ENCODE data around the gene RNFT2.

Gene RNFT2

DNA sequence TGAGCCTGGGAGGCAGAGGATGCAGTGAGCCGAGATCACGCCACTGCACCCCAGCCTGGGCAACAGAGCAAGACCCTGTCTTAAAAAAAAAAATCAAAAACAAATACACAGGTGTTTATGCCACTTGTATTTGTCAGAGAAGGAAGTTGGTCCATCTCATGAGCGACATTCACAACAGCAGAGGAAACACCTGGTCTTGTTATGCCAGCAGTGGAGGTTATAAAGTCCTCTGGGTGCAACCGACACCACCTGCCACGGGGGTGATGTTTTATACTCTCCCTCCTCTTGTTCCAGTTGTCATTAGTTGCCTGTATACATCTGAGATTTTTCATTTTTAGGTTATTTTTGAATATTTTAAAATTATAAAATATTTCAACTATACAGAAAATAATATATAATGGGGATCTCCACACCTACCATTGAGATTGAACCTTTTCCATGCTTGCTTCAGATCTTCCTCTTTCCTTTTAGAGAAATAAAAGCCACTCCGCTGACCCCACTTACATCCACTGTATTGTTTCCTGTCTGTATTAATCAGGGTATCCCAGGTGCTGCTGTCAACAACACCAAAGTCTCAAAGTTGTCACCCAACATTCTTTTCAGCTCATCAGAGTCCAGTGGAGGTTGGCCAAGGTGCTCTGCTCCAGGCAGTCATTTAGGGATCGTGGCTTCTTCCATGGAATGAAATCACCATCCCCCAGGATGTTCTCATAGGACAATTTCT, 65.1 kb downstream of the RNFT2 start:
- H3K4me3 ChIP-seq (ENCODE audit: low read length) = no peak overlapping the region
- TF ChIP-seq, protein P1, sequence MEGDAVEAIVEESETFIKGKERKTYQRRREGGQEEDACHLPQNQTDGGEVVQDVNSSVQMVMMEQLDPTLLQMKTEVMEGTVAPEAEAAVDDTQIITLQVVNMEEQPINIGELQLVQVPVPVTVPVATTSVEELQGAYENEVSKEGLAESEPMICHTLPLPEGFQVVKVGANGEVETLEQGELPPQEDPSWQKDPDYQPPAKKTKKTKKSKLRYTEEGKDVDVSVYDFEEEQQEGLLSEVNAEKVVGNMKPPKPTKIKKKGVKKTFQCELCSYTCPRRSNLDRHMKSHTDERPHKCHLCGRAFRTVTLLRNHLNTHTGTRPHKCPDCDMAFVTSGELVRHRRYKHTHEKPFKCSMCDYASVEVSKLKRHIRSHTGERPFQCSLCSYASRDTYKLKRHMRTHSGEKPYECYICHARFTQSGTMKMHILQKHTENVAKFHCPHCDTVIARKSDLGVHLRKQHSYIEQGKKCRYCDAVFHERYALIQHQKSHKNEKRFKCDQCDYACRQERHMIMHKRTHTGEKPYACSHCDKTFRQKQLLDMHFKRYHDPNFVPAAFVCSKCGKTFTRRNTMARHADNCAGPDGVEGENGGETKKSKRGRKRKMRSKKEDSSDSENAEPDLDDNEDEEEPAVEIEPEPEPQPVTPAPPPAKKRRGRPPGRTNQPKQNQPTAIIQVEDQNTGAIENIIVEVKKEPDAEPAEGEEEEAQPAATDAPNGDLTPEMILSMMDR (conservative IDR thresholded peaks at IDR 0.05; ENCODE audit: low read depth, low read length) = no peak
- no peak for DNase-seq (ENCODE audit: low read depth)

DNA sequence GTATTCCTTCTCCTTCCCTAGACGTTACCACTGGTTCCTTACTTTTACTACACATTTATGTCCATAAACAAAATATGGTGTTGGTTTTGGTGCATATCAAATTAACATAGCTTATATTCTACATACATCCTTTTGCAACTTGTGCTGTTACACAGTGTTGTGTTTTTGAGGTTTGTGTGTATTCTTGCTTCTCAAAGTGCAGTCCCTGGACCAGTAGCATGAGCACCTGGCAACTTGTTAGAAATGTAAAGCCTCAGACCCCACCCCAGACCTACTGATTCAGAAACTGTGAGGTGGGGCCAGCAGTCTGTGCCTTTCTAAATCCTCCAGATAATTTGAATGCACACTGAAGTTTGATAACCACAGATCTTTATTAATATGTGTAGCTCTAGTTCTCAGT, 65.9 kb downstream of the RNFT2 start:
- TF ChIP-seq, protein P1 (conservative IDR thresholded peaks at IDR 0.05; ENCODE audit: low read depth, low read length) = no peak
- H3K4me3 ChIP-seq (ENCODE audit: low read length) = no peak overlapping the region
- DNase-seq (ENCODE audit: low read depth) = no peak

DNA sequence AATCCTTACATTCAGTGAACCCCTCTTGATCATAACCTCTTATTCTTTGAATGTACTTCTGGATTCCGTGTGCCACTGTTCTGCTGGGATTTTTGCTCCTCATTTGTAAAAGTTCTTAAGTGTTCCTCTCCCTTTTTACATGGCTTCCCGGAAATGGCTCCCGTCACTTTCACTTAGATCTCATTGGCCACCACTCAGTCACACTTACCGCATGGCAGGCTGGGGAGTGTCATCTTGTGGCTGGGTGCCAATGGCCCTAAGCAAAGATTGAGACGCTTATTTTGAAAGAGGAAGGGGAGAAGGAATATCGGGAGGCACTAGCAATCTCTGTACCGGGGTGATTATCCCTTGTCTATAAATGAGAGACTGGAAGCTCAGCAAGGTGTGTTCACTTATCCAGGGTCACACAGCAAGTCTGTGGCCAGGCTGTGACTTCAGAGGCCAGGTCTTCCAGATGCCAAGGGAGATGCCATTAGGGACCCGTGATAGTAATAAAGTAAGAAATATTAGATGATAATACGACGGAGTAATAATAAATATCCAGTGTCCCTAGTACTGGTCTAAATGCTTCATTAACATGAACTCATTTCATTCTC, 68.8 kb downstream of the RNFT2 start:
- no peak overlapping the region for H3K4me3 ChIP-seq (ENCODE audit: low read length)
- DNase-seq (ENCODE audit: low read depth) = no peak
- TF ChIP-seq, protein P1 (conservative IDR thresholded peaks at IDR 0.05; ENCODE audit: low read depth, low read length) = no peak

DNA sequence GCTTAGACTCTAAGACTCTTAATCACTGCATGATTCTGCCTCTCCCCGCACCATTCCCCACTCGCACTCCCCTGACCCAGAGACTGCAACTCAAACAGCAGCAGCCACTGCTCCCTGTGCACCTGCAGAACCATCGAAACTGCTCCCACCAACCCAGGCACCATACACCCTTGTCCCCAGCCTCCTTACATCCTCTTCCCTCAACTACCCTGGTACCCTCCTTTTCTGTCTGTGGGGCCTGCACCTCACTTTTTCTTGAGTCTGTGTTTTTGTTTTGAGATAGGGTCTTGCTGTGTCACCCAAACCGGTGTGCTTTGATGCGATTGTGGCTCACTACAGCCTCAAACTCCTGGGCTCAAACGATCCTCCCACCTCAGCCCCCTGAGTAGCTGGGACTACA, 69.4 kb downstream of the RNFT2 start:
- no peak overlapping the region for H3K4me3 ChIP-seq (ENCODE audit: low read length)
- no peak for DNase-seq (ENCODE audit: low read depth)
- TF ChIP-seq, protein P1 (conservative IDR thresholded peaks at IDR 0.05; ENCODE audit: low read depth, low read length) = no peak

DNA sequence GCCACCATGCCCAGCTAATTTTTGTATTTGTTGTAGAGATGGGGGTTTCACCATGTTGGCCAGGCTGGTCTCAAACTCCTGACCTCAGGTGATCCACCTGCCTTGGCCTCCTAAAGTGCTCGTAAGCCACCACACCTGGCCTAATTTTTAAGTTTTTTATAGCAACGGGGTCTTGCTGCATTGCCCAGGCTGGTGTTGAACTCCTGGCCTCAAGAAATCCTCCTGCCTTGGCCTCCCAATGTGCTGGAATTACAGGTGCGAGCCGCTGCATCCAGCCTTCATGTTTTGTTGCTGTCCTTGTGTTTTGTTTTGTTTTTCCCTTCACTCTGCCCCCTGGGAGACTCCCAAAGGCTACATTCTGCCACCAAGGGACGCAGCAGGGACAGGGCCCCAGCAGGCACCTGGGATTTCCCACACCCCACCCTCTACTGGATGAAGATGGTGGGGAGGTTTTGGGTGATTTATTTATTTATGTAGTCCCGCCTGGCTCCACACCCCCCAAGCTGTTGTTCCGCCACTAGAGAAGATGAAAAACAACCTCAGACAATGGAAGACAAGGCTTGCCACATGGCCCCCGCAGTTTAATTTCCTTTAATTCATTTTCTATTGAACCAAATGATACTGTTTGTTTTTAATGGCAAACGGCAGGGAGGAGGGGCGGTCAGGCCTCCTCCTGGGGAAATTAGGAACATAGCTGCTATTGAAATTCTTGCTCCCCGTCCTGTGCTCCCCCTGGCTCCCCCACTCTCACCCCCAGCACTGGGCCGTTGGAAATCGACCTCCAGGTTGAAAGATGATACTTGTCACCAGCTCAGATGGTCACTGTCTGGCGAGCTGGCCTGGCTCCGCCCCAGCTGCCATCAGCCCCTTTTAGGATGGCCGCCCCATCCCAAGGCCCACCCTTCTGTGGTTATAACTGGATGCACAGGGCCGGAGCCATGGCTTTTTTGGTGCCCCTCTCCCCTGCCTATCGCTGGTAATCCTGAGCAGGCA, 70.3 kb downstream of the RNFT2 start:
- no peak overlapping the region for H3K4me3 ChIP-seq (ENCODE audit: low read length)
- TF ChIP-seq, protein P1 (conservative IDR thresholded peaks at IDR 0.05; ENCODE audit: low read depth, low read length) = no peak
- DNase-seq (ENCODE audit: low read depth) = no peak

DNA sequence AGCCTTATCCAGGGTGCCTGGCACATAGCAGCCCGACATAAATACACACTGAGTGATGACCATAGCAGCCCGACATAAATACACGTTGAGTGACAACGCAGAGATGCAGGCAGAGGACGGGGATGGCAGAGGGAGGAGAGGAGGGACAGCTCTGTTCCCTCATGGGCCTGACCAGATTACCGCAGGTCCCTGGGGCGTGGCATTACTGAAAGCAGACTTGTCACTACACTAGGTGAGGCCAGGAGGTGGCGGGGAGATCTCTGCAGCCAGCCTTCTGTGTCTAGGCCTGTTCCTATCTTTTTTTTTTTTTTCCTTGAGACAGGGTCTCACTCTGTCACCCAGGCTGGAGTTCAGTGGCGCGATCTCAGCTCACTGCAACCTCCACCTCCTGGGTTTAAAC, 74.1 kb downstream of the RNFT2 start:
- TF ChIP-seq, protein P1 (conservative IDR thresholded peaks at IDR 0.05; ENCODE audit: low read depth, low read length) = no peak
- no peak for DNase-seq (ENCODE audit: low read depth)
- H3K4me3 ChIP-seq (ENCODE audit: low read length) = no peak overlapping the region

Measured in retinal pigment epithelial cell (primary cell).